GM18517 (cell line): ENCODE results near the gene SIVA1.

ENCODE experiments used
- ATAC-seq: cut with Tn5 transposase; IDR thresholded peaks from one replicate; pipeline ENCODE4 v1.9.1; 2021; ENCODE audit warnings: mild to moderate bottlenecking, moderate library complexity; ENCODE audit not compliant: unreplicated experiment

SIVA1 gene

GRCh38 chr14:104734051-104734587, 18.8 kb upstream of the SIVA1 start:
- ATAC-seq, result no peak

GRCh38 chr14:104734601-104734990, 18.4 kb upstream of the SIVA1 start:
- ATAC-seq, result no peak

GRCh38 chr14:104734991-104735779, 17.8 kb upstream of the SIVA1 start:
- ATAC-seq, result no peak

GRCh38 chr14:104735830-104736642, 16.9 kb upstream of the SIVA1 start:
- ATAC-seq, result no peak

GRCh38 chr14:104738375-104739019, 14.4 kb upstream of the SIVA1 start:
- ATAC-seq, result no peak

GRCh38 chr14:104739026-104739425, 13.9 kb upstream of the SIVA1 start:
- no peak for ATAC-seq

- no peak for ATAC-seq
Measured at GRCh38 chr14:104739546-104740516, 13.1 kb upstream of the SIVA1 start.

GRCh38 chr14:104741108-104741802, 11.7 kb upstream of the SIVA1 start:
- no peak for ATAC-seq

GRCh38 chr14:104741803-104742251, 11.1 kb upstream of the SIVA1 start:
- no peak for ATAC-seq

GRCh38 chr14:104742586-104743455, 10.1 kb upstream of the SIVA1 start:
- no peak for ATAC-seq

- ATAC-seq, result no peak
Measured at GRCh38 chr14:104743461-104744380, 9.2 kb upstream of the SIVA1 start.

GRCh38 chr14:104744484-104744883, 8.5 kb upstream of the SIVA1 start:
- ATAC-seq, result no peak

GRCh38 chr14:104745431-104745830, 7.5 kb upstream of the SIVA1 start:
- no peak for ATAC-seq

GRCh38 chr14:104746071-104746545, 6.8 kb upstream of the SIVA1 start:
- ATAC-seq, result no peak

- no peak for ATAC-seq
Measured at GRCh38 chr14:104746934-104747481, 5.9 kb upstream of the SIVA1 start.

GRCh38 chr14:104747876-104748275, 5.1 kb upstream of the SIVA1 start:
- ATAC-seq, result no peak

GRCh38 chr14:104749111-104749649, 3.8 kb upstream of the SIVA1 start:
- ATAC-seq, result no peak
